HG03565 (cell line): ENCODE measurements around the gene TERT.
"Not testable (repeated sequence)": the region's sequence is repeated elsewhere in the genome, so short reads cannot be mapped to it uniquely, and the experiment has no call there.

Source experiments
- ATAC-seq: cut with Tn5 transposase; IDR thresholded peaks from one replicate; pipeline ENCODE4 v1.9.1; 2021; ENCODE audit warnings: mild to moderate bottlenecking, moderate library complexity; ENCODE audit not compliant: unreplicated experiment

The TERT gene

GRCh38 chr5:1243487-1244130, 51.3 kb downstream of the TERT start:
- ATAC-seq: no peak

- no peak for ATAC-seq
These were observed 52.0 kb downstream of the TERT start for GRCh38 chr5:1242733-1243486.

GRCh38 chr5:1241509-1242080, 53.3 kb downstream of the TERT start:
- ATAC-seq: no peak

- no peak for ATAC-seq
These were observed 54.2 kb downstream of the TERT start for GRCh38 chr5:1240496-1241260.

GRCh38 chr5:1239505-1240251, 55.2 kb downstream of the TERT start:
- no peak for ATAC-seq

- ATAC-seq: no peak
These were observed 59.0 kb downstream of the TERT start for GRCh38 chr5:1235838-1236237.

- no peak for ATAC-seq
These were observed 59.5 kb downstream of the TERT start for GRCh38 chr5:1235379-1235778.

- no peak for ATAC-seq
These were observed 62.1 kb downstream of the TERT start for GRCh38 chr5:1232780-1233179.

GRCh38 chr5:1231354-1231905, 63.4 kb downstream of the TERT start:
- ATAC-seq: no peak

- ATAC-seq: no peak
These were observed 64.3 kb downstream of the TERT start for GRCh38 chr5:1230551-1230950.

- no peak for ATAC-seq
These were observed 65.0 kb downstream of the TERT start for GRCh38 chr5:1229822-1230221.

GRCh38 chr5:1229023-1229422, 65.8 kb downstream of the TERT start:
- not testable (repeated sequence) for ATAC-seq

- no peak for ATAC-seq
These were observed 66.7 kb downstream of the TERT start for GRCh38 chr5:1228120-1228519.

GRCh38 chr5:1227667-1228066, 67.2 kb downstream of the TERT start:
- ATAC-seq: no peak

- ATAC-seq: no peak
These were observed 67.9 kb downstream of the TERT start for GRCh38 chr5:1226839-1227581.

GRCh38 chr5:1226231-1226630, 68.6 kb downstream of the TERT start:
- no peak for ATAC-seq

GRCh38 chr5:1225081-1225480, 69.8 kb downstream of the TERT start, which contains the start of gene SLC6A18:
TSS of gene SLC6A18 (plus strand) at chr5:1225381. CDS start at chr5:1225478, 97 bp downstream.
- ATAC-seq: no peak

GRCh38 chr5:1224631-1225030, 70.2 kb downstream of the TERT start:
- ATAC-seq: no peak

GRCh38 chr5:1223278-1223670, 71.6 kb downstream of the TERT start:
- ATAC-seq: no peak
